Diencephalon (tissue), 1 donor: ENCODE measurements around the gene OR6Q1. TPM values are rescaled to one million over a fixed set of nuclear protein-coding genes. Genes with fewer than 3 reads are reported as not detected.

Experiments used
- small RNA-seq: library from RNA; depleted of rRNA; stranded (forward); fragments of <200 nt; gene quantifications from one replicate; pipeline ENCODE3, GENCODE V24; 2014
- total RNA-seq: library from RNA; depleted of rRNA; stranded (reverse); fragments of >200 nt; gene quantifications from one replicate; pipeline ENCODE4 v1.2.3, GENCODE V29; 2014

The OR6Q1 gene, protein sequence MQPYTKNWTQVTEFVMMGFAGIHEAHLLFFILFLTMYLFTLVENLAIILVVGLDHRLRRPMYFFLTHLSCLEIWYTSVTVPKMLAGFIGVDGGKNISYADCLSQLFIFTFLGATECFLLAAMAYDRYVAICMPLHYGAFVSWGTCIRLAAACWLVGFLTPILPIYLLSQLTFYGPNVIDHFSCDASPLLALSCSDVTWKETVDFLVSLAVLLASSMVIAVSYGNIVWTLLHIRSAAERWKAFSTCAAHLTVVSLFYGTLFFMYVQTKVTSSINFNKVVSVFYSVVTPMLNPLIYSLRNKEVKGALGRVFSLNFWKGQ
- not detected for total RNA-seq

DNA sequence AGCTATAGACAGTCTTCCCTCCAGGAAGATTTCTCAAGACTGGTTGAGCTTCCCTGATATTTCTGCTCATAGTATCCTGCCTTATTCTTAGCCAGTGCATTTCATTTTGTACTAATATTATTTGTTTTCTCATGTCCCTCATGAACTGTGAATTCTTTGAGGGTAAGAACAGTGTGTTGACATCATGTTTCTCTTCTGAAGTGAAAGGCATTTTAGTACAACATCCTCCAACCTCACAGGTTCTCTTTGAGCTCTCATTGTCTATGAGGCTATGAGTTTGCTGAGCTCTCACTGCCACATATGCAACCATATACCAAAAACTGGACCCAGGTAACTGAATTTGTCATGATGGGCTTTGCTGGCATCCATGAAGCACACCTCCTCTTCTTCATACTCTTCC is at the start of gene OR6Q1:
OR6Q1 (plus strand) TSS at position 301 of the 400 bp plus-strand sequence; CDS start at position 301, 0 bp downstream.

DNA sequence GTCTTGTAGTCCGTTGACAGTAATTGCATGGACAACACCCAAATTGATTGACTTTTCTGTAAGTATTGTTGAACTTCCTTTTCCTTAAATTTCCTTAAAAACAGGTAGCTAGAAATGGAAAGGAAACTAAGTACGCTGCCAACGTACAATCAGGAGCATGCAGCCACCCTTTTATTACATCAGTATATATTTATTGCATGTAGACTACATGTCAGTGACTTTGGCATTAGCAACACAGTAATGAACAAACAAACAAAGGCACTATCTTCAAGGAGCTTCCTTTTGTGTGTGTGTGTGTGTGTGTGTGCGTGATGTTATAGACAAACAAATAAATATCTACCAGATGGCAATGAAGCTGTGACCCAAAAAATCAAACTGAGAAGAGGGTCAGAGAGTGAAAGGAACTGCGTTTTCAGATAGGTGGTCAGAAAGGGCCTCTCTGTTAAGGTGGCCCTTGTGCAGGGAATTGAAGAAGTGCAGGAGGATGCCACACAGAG is 7.3 kb upstream of the OR6Q1 start, which contains the start of gene OR9Q1:
OR9Q1 (plus strand) TSS at position 447 of the 497 bp plus-strand sequence. CDS start 155,564 bp downstream, outside the sequence.

Small RNA genes within 50 kb of the gene (small RNA-seq; reads per million reads assigned to genes)
- not detected for gene RNU6-899P

Other genes starting within 250 kb of the OR6Q1 start
- gene OR9Q1, start 7.1 kb upstream of the OR6Q1 start, total RNA-seq = not detected
- not detected for gene OR9I1, start 94.6 kb downstream of the OR6Q1 start, total RNA-seq
- gene OR9Q2, start 158.1 kb downstream of the OR6Q1 start, total RNA-seq = not detected
- gene OR1S2, start 173.2 kb downstream of the OR6Q1 start, total RNA-seq = not detected
- gene OR1S1, start 181.8 kb downstream of the OR6Q1 start, total RNA-seq = not detected
- gene OR10Q1, start 198.0 kb downstream of the OR6Q1 start, total RNA-seq = not detected
- gene OR10W1, start 237.3 kb downstream of the OR6Q1 start, total RNA-seq = not detected